Measurements from ENCODE around the gene CMC2.

GRCh38 chr16:80958284-80958683 is 48.4 kb downstream of the CMC2 start:
- TF ChIP-seq POLR2A (IDR thresholded peaks at IDR 0.05; ENCODE audit: low read depth, low read length) (no peak), POLR2AphosphoS5 (IDR thresholded peaks at IDR 0.05; ENCODE audit: low read depth, low read length) (no peak), TAF1 (IDR thresholded peaks at IDR 0.05; ENCODE audit: low read depth, low read length) (no peak), PAX5 (IDR thresholded peaks at IDR 0.05; ENCODE audit: insufficient read depth, low read length, severe bottlenecking) (no peak)

All from GM12891 (cell line).